H9 (cell line): ENCODE data around the gene SLC22A5. TPM values are rescaled to one million over a fixed set of nuclear protein-coding genes. Genes with fewer than 3 reads are reported as not detected.

Experiments
- DNase-seq: peaks from one replicate; pipeline ENCODE4 v3.0.0-alpha.2; 2017
- H2AFZ ChIP-seq: one replicate; pipeline ENCODE4 v1.6.1; 2013; ENCODE audit warnings: mild to moderate bottlenecking, low read length, control low read depth, moderate library complexity
- H2AK5ac ChIP-seq: 2 replicates; pipeline ENCODE4 v1.6.1; 2013; ENCODE audit warnings: low read length, control low read depth, mixed read lengths; ENCODE audit not compliant: insufficient read length
- H2BK120ac ChIP-seq: one replicate; pipeline ENCODE4 v1.6.1; 2013; ENCODE audit warnings: low read depth, mild to moderate bottlenecking, low read length, control low read depth, inconsistent platforms; ENCODE audit not compliant: poor library complexity, severe bottlenecking
- H2BK12ac ChIP-seq: 2 replicates; pipeline ENCODE4 v1.6.1; 2013; ENCODE audit warnings: low read length, control low read depth, mixed read lengths, low read depth; ENCODE audit not compliant: insufficient read length
- H2BK15ac ChIP-seq: 2 replicates; pipeline ENCODE4 v1.6.1; 2013; ENCODE audit warnings: low read depth, low read length, control low read depth
- H2BK20ac ChIP-seq: one replicate; pipeline ENCODE4 v1.6.1; 2013; ENCODE audit warnings: low read depth, mild to moderate bottlenecking, low read length, control low read depth, inconsistent platforms; ENCODE audit not compliant: poor library complexity, severe bottlenecking
- H2BK5ac ChIP-seq: 2 replicates; pipeline ENCODE4 v1.6.1; 2013; ENCODE audit warnings: low read length, control low read depth, mixed read lengths; ENCODE audit not compliant: insufficient read length
- H3K14ac ChIP-seq: 2 replicates; pipeline ENCODE4 v1.6.1; 2013; ENCODE audit warnings: low read length, control low read depth; ENCODE audit not compliant: insufficient read depth
- H3K18ac ChIP-seq: 2 replicates; pipeline ENCODE4 v1.6.1; 2013; ENCODE audit warnings: low read depth, mild to moderate bottlenecking, mixed read lengths, low read length, control low read depth; ENCODE audit not compliant: insufficient read length
- H3K23ac ChIP-seq: 2 replicates; pipeline ENCODE4 v1.6.1; 2013; ENCODE audit warnings: low read length, control low read depth, mixed read lengths, low read depth; ENCODE audit not compliant: insufficient read length
- H3K23me2 ChIP-seq: 2 replicates; pipeline ENCODE4 v1.6.1; 2013; ENCODE audit warnings: low read depth, mild to moderate bottlenecking, mixed read lengths, low read length, control low read depth; ENCODE audit not compliant: insufficient read length, poor library complexity, severe bottlenecking
- H3K27ac ChIP-seq: 2 replicates; pipeline ENCODE4 v1.5.1; 2013; ENCODE audit warnings: low read length, control low read depth, mixed read lengths, low read depth; ENCODE audit not compliant: insufficient read length
- H3K27me3 ChIP-seq: 2 replicates; pipeline ENCODE4 v1.6.1; 2013; ENCODE audit warnings: low read length, control low read depth, inconsistent platforms; ENCODE audit not compliant: insufficient read depth
- H3K4ac ChIP-seq: 2 replicates; pipeline ENCODE4 v1.6.1; 2013; ENCODE audit warnings: low read depth, mild to moderate bottlenecking, control low read depth, inconsistent platforms, low read length, moderate library complexity
- H3K4me1 ChIP-seq: 2 replicates; pipeline ENCODE4 v1.6.1; 2013; ENCODE audit warnings: low read length, control low read depth, inconsistent platforms; ENCODE audit not compliant: insufficient read depth
- H3K4me2 ChIP-seq: 2 replicates; pipeline ENCODE4 v1.6.1; 2013; ENCODE audit warnings: low read length, control low read depth, mixed read lengths; ENCODE audit not compliant: insufficient read length, insufficient read depth
- H3K56ac ChIP-seq: 2 replicates; pipeline ENCODE4 v1.6.1; 2013; ENCODE audit warnings: low read depth, mild to moderate bottlenecking, mixed read lengths, low read length, control low read depth; ENCODE audit not compliant: insufficient read length
- H3K79me1 ChIP-seq: 2 replicates; pipeline ENCODE4 v1.6.1; 2013; ENCODE audit warnings: low read depth, mild to moderate bottlenecking, moderate library complexity, low read length, control low read depth, inconsistent platforms; ENCODE audit not compliant: insufficient read depth, poor library complexity, severe bottlenecking
- H3K79me2 ChIP-seq: 2 replicates; pipeline ENCODE4 v1.6.1; 2013; ENCODE audit warnings: low read length, control low read depth, inconsistent platforms; ENCODE audit not compliant: insufficient read depth
- H3K9ac ChIP-seq: 2 replicates; pipeline ENCODE4 v1.6.1; 2013; ENCODE audit warnings: low read length, control low read depth, mixed read lengths; ENCODE audit not compliant: insufficient read length; ENCODE audit errors: extremely low read depth
- H3K9me3 ChIP-seq: one replicate; pipeline ENCODE4 v1.6.1; 2013; ENCODE audit warnings: low read depth, low read length, inconsistent platforms; ENCODE audit not compliant: control insufficient read depth
- H3T11ph ChIP-seq: one replicate; pipeline ENCODE4 v1.6.1; 2013; ENCODE audit warnings: mild to moderate bottlenecking, low read length, control low read depth, inconsistent platforms
- H4K20me1 ChIP-seq: one replicate; pipeline ENCODE4 v1.6.1; 2013; ENCODE audit not compliant: control insufficient read depth, insufficient read length, insufficient read depth
- H4K5ac ChIP-seq: 2 replicates; pipeline ENCODE4 v1.6.1; 2013; ENCODE audit warnings: low read depth, mild to moderate bottlenecking, mixed read lengths, low read length, control low read depth; ENCODE audit not compliant: insufficient read length
- H4K8ac ChIP-seq: replicated peaks from 2 replicates; pipeline ENCODE4 v1.6.1; 2013; ENCODE audit warnings: low read length, control low read depth, mixed read lengths, low read depth; ENCODE audit not compliant: insufficient read length
- H4K91ac ChIP-seq: 2 replicates; pipeline ENCODE4 v1.6.1; 2013; ENCODE audit warnings: low read depth, mild to moderate bottlenecking, moderate library complexity, mixed read lengths, low read length, control low read depth; ENCODE audit not compliant: insufficient read length
- H3K27ac Mint-ChIP-seq, 3 experiments: 2 replicates in 2 of 3; 3 replicates in 1 of 3; pipeline ENCODE4 v1.8.0; 2020 to 2021; ENCODE audit warnings: mixed read lengths in 3 of 3, mild to moderate bottlenecking in 1 of 3, moderate library complexity in 1 of 3
- H3K27me3 Mint-ChIP-seq: 2 replicates; pipeline ENCODE4 v1.8.0; 2021; ENCODE audit warnings: low read depth, mild to moderate bottlenecking, moderate library complexity, mixed read lengths
- H3K36me3 Mint-ChIP-seq, 3 experiments: 2 replicates in 2 of 3; 3 replicates in 1 of 3; pipeline ENCODE4 v1.8.0; 2020 to 2021; ENCODE audit warnings: low read depth in 3 of 3, mixed read lengths in 3 of 3; ENCODE audit not compliant: insufficient read depth in 1 of 3
- H3K4me1 Mint-ChIP-seq, 2 experiments: 2 replicates each; pipeline ENCODE4 v1.8.0; 2020; ENCODE audit warnings: mixed read lengths in 2 of 2
- H3K4me3 Mint-ChIP-seq, 2 experiments: 2 replicates in 1 of 2; 3 replicates in 1 of 2; pipeline ENCODE4 v1.8.0; 2020 to 2021; ENCODE audit warnings: mild to moderate bottlenecking in 2 of 2, mixed read lengths in 2 of 2, moderate library complexity in 1 of 2
- H3K9me3 Mint-ChIP-seq, 2 experiments: 2 replicates in 1 of 2; 3 replicates in 1 of 2; pipeline ENCODE4 v1.8.0; 2020; ENCODE audit warnings: mild to moderate bottlenecking in 2 of 2, mixed read lengths in 2 of 2, moderate library complexity in 1 of 2
- CTCF ChIP-seq: fragments of 200-600 bp; sonication (generic); conservative IDR thresholded peaks from 3 replicates; pipeline ENCODE4 v1.8.0; 2021; ENCODE audit warnings: antibody characterized with exemption, mild to moderate bottlenecking
- WGBS: extraction: QIAGEN DNeasy Blood & Tissue Kit; methylation state at CpG from one replicate; pipeline ENCODE4 v1.1.7; 2013; ENCODE audit warnings: missing lambda C conversion rate, low lambda C conversion rate, mixed read lengths; ENCODE audit not compliant: insufficient read length; ENCODE audit errors: extremely low coverage; 5-methylcytosine and 5-hydroxymethylcytosine counted together
- total RNA-seq: library from RNA; stranded (reverse); gene quantifications from 2 replicates; pipeline ENCODE4 v1.2.1, GENCODE V29; 2021

The SLC22A5 gene
- total RNA-seq, 1 experiment from 2014 or later = 3.4 TPM

DNA sequence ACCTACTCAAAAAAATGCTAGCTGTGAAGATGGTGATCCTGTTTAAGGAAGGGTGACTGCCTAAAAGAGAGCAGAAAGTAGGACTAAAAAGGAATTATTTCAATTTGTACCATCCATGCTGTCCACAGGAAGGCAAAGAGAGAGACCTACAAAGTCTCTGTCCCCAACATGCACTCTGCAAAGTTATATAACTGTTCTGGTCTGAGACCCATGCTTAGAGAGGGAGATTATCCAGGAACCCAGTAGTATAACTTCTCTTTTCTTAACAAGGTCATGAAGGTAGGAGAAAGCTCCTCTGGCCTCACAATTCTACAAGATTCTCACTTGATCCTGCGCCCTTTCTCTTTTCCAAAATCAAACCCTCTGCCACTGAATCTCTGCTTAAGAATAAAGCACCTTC lies 49.5 kb upstream of the SLC22A5 start:
- Histone ChIP-seq H3K79me2 (no peaks in the 10 kb centered on the region), H2AK5ac (no peak overlapping the region), H3K18ac (no peak overlapping the region), H4K20me1 (no peaks in the 10 kb centered on the region), H3K23me2 (no peaks in the 10 kb centered on the region), H3T11ph (no peak overlapping the region), H3K27ac (no peak overlapping the region), H2BK5ac (no peak overlapping the region), H2BK12ac (no peak overlapping the region), H3K4me1 (no peaks in the 10 kb centered on the region), H2BK120ac (no peak overlapping the region), H3K4me2 (no peak overlapping the region), H3K23ac (no peak overlapping the region), H4K8ac (no peak overlapping the region), H2BK15ac (no peak overlapping the region), H3K79me1 (no peaks in the 10 kb centered on the region), H3K56ac (no peak overlapping the region), H4K91ac (no peak overlapping the region), H3K9me3 (no peaks in the 10 kb centered on the region), H4K5ac (no peak overlapping the region), H3K14ac (no peak overlapping the region), H2AFZ (no peak overlapping the region), H3K27me3 (no peaks in the 10 kb centered on the region), H3K9ac (no peak overlapping the region), H2BK20ac (no peak overlapping the region), H3K4ac (no peak overlapping the region)
- H3K27ac Mint-ChIP-seq = no peak overlapping the region
- H3K9me3 Mint-ChIP-seq = no peaks in the 10 kb centered on the region
- no peak for TF ChIP-seq CTCF
- no peaks in the 10 kb centered on the region for H3K27me3 Mint-ChIP-seq
- H3K4me3 Mint-ChIP-seq = no peak overlapping the region
- no peaks in the 10 kb centered on the region for H3K36me3 Mint-ChIP-seq
- peaks cover 18 to 19% of the 10 kb centered on the region in 2 experiments for H3K4me1 Mint-ChIP-seq
- WGBS = no CpG with 5 or more reads among the region's 1 CpG
- no peak for DNase-seq
